Neutrophil (primary cell): Measurements from ENCODE around the gene TMEM151A.
"Not testable (repeated sequence)": the region's sequence is repeated elsewhere in the genome, so short reads cannot be mapped to it uniquely, and the experiment has no call there.

Source experiments
- H3K27ac ChIP-seq: fragments of 200-600 bp; sonication (generic); 2 replicates; pipeline ENCODE4 v1.5.1; 2016; ENCODE audit warnings: mild to moderate bottlenecking, moderate library complexity
- H3K27me3 ChIP-seq: fragments of 200-600 bp; sonication (generic); 2 replicates; pipeline ENCODE4 v1.6.0; 2016; ENCODE audit warnings: mild to moderate bottlenecking
- H3K36me3 ChIP-seq: fragments of 200-600 bp; sonication (generic); 2 replicates; pipeline ENCODE4 v1.5.1; 2017
- H3K4me1 ChIP-seq, 2 experiments: fragments of 200-600 bp in 1 of 2; sonication (generic) in 1 of 2; 1 replicate in 1 of 2; 2 replicates in 1 of 2; pipeline versions ENCODE4 v1.5.1 to v1.6.1; 2013 to 2016; ENCODE audit warnings: low read depth in 1 of 2, low read length in 1 of 2, mild to moderate bottlenecking in 1 of 2, moderate library complexity in 1 of 2; ENCODE audit not compliant: control insufficient read depth in 1 of 2, insufficient read depth in 1 of 2
- H3K4me3 ChIP-seq, 2 experiments: fragments of 200-600 bp in 1 of 2; sonication (generic) in 1 of 2; 1 replicate in 1 of 2; 2 replicates in 1 of 2; pipeline ENCODE4 v1.5.1; 2013 to 2016; ENCODE audit warnings: low read depth in 1 of 2, low read length in 1 of 2, mild to moderate bottlenecking in 1 of 2, moderate library complexity in 1 of 2
- H3K9me3 ChIP-seq: fragments of 200-600 bp; sonication (generic); 2 replicates; pipeline ENCODE4 v1.5.1; 2016
- TF ChIP-seq, protein P1 (sequence below): fragments of 200-600 bp; sonication (generic); IDR thresholded peaks from 2 replicates; pipeline ENCODE4 v1.5.1; 2016; ENCODE audit warnings: antibody characterized with exemption

The TMEM151A gene

DNA sequence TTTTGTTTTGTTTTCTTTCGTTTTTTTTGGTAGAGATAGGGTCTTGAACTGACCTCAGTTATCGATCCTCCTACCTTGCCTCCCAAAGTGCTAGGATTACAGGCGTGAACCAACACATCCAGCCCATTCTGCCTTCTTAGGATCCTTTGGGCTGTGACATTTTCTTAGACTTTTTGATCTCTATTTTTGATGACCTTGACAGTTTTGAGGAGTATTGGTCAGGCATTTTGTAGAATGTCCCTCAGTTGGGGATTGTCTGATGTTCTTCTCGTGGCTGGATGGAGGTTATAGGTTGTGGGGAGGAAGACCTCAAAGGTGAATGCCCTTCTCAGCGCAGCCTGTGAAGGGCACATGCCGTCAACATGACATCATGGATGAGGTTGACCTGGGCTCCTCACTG, 42.8 kb upstream of the TMEM151A start:
- peaks cover 58% of the 10 kb centered on the region for H3K36me3 ChIP-seq
- H3K27ac ChIP-seq: no peak overlapping the region
- no peaks in the 10 kb centered on the region for H3K4me1 ChIP-seq
- no peaks in the 10 kb centered on the region for H3K9me3 ChIP-seq
- no peak overlapping the region for H3K4me3 ChIP-seq
- H3K27me3 ChIP-seq: peaks cover 9% of the 10 kb centered on the region
- TF ChIP-seq, protein P1, sequence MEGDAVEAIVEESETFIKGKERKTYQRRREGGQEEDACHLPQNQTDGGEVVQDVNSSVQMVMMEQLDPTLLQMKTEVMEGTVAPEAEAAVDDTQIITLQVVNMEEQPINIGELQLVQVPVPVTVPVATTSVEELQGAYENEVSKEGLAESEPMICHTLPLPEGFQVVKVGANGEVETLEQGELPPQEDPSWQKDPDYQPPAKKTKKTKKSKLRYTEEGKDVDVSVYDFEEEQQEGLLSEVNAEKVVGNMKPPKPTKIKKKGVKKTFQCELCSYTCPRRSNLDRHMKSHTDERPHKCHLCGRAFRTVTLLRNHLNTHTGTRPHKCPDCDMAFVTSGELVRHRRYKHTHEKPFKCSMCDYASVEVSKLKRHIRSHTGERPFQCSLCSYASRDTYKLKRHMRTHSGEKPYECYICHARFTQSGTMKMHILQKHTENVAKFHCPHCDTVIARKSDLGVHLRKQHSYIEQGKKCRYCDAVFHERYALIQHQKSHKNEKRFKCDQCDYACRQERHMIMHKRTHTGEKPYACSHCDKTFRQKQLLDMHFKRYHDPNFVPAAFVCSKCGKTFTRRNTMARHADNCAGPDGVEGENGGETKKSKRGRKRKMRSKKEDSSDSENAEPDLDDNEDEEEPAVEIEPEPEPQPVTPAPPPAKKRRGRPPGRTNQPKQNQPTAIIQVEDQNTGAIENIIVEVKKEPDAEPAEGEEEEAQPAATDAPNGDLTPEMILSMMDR: no peak

DNA sequence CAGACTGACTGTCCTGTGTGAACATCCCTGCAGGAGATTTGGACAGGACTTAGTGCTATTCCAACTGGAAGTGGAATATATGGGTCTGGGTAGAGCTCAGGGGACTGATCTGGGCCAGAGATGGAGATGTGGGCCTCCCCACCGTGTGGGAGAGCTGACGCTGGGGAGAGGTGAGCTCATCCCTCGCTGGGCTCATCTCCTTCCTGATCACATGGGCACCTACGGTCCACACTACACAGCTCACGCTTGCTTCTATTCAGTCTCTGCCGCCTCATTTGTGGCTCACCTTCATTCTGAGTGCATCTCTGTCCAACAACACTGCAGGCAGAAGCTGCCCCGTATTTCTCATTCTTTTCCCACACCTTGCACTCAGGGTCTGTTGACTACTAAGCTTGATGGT, 39.9 kb upstream of the TMEM151A start:
- peaks cover 32% of the 10 kb centered on the region for H3K36me3 ChIP-seq
- TF ChIP-seq, protein P1: no peak
- H3K27me3 ChIP-seq: peaks cover 38% of the 10 kb centered on the region
- H3K4me3 ChIP-seq: no peak overlapping the region
- no peaks in the 10 kb centered on the region for H3K4me1 ChIP-seq
- no peak overlapping the region for H3K27ac ChIP-seq
- H3K9me3 ChIP-seq: no peaks in the 10 kb centered on the region

DNA sequence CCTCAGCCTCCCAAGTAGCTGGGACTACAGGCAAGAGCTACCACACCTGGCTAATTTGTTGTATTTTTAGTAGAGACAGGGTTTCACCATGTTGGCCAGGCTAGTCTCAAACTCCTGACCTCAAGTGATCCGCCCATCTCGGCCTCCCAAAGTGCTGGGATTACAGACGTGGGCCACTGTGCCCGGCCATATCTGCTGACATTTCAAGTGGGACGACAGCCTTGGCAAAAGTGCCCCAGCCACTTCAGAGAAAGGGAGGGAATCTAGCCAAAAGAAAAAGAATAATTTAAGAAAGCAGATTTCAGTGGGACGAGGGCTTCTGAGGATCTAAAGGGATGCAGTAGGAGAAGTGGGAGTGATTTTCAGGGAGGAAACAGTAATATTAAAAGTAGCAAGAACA, 38.6 kb upstream of the TMEM151A start:
- peaks cover 51% of the 10 kb centered on the region for H3K27me3 ChIP-seq
- not testable (repeated sequence) for H3K27ac ChIP-seq, H3K9me3 ChIP-seq, H3K4me3 ChIP-seq
- H3K4me1 ChIP-seq: peaks cover 9 to 12% of the 10 kb centered on the region in 2 experiments
- H3K36me3 ChIP-seq: peaks cover 19% of the 10 kb centered on the region

DNA sequence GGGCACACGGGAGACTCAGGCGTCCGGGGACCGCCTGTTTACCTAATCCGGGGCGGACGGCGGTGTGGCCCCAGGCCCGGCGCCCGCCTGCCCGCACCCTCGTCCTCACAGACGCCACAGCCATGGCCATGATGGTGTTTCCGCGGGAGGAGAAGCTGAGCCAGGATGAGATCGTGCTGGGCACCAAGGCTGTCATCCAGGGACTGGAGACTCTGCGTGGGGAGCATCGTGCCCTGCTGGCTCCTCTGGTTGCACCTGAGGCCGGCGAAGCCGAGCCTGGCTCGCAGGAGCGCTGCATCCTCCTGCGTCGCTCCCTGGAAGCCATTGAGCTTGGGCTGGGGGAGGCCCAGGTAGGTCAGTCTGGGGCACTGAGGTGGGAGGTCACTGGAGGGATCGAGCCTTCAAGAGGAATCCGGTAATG, 33.2 kb upstream of the TMEM151A start:
- no peaks in the 10 kb centered on the region for H3K9me3 ChIP-seq
- H3K27me3 ChIP-seq: peaks cover 64% of the 10 kb centered on the region
- TF ChIP-seq, protein P1: no peak
- no peaks in the 10 kb centered on the region for H3K36me3 ChIP-seq
- peaks cover 15 to 19% of the 10 kb centered on the region in 2 experiments for H3K4me1 ChIP-seq
- peak overlapping the region; percentile 68 to 73 for H3K4me3 ChIP-seq
- H3K27ac ChIP-seq: no peak overlapping the region

DNA sequence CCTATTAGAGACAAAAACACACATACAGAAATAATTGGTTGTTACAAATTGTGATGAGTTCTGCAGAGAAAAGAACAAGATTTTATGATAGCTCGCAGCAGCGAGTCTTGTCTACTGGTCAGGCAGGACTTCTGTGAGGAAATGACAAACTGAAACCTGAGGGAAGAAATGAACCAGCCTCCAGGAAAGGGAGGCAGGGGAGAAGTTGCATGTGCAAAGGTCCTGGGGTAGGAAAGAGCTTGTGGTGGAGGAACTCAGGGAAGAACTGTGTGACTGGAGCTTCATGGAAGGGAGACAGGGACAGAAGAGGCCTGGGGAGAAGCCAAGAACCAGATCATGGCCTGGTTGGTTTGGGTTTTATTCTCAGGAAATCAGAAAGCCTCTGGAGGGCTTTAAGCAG, 32.5 kb upstream of the TMEM151A start:
- no peak overlapping the region for H3K27ac ChIP-seq
- peaks cover 56% of the 10 kb centered on the region for H3K27me3 ChIP-seq
- no peaks in the 10 kb centered on the region for H3K36me3 ChIP-seq
- no peak overlapping the region for H3K4me3 ChIP-seq
- H3K9me3 ChIP-seq: no peaks in the 10 kb centered on the region
- peaks cover 15 to 19% of the 10 kb centered on the region in 2 experiments for H3K4me1 ChIP-seq
- TF ChIP-seq, protein P1: no peak

DNA sequence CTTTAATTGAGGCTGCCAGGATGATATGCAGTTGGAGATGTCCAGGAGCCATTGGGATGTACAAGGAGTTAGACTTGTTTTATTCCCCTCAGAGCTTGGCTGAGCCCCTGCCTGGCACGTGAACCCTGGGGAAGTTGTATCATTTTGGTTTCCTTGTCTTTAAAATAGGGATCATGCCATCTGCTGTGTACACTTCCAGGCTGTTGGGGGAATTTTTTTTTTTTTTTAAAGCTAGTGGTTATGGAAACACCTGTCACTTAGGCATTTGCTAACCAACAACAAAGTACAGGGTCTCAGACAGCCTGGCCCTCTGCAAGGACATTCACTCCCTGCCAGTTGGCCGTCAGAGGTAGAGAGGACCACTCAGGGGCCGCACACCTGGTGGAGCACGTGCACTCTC, 31.7 kb upstream of the TMEM151A start:
- peaks cover 15 to 19% of the 10 kb centered on the region in 2 experiments for H3K4me1 ChIP-seq
- no peaks in the 10 kb centered on the region for H3K9me3 ChIP-seq
- TF ChIP-seq, protein P1: no peak
- H3K4me3 ChIP-seq: no peak overlapping the region
- no peak overlapping the region for H3K27ac ChIP-seq
- no peaks in the 10 kb centered on the region for H3K36me3 ChIP-seq
- peaks cover 49% of the 10 kb centered on the region for H3K27me3 ChIP-seq
